ENCODE results near the gene RPL19. TPM values are rescaled to one million over a fixed set of nuclear protein-coding genes. Genes with fewer than 3 reads are reported as not detected.

RPL19 gene
- total RNA-seq, 2 experiments from 2014 or later, result 3,527 to 3,670 TPM

- ATAC-seq (ENCODE audit: poor library complexity), result peak; percentile 60
- Histone ChIP-seq H3K36me3 (ENCODE audit: insufficient read depth, low read length) (no peaks in the 10 kb centered on the region), H3K4me1 (ENCODE audit: insufficient read depth, low read length) (peaks cover 55% of the 10 kb centered on the region), H3K27ac (ENCODE audit: low read depth in 1 of 2, low read length in 2 of 2) (peak overlapping the region; percentile 47 to 69), H3K4me3 (ENCODE audit: low read length) (peak overlapping the region; percentile 94), H3K27me3 (ENCODE audit: control insufficient read depth in 1 of 2, insufficient read depth in 2 of 2, low read length in 2 of 2) (peaks cover 0 to 5% of the 10 kb centered on the region in 2 experiments), H3K9me3 (ENCODE audit: control insufficient read depth in 1 of 2, insufficient read depth in 1 of 2, low read length in 2 of 2) (no peaks in the 10 kb centered on the region)
- ChIA-PET POLR2A (interaction anchor here (0.6 to 6.2 kb wide), 34 partner anchors 9 to 449 kb away, joined by 3 to 71 read pairs (median 6); partner anchors contain the start of genes FBXO47, LASP1, MLLT6 and PSMB3), CTCF (interaction anchor here (0.7 to 4.4 kb wide), 26 partner anchors 12 to 595 kb away, joined by 3 to 80 read pairs (median 5); partner anchors contain the start of genes ARL5C, CWC25, FBXO47 and LASP1)
- Mint-ChIP-seq H3K27ac (peak overlapping the region; percentile 97), H3K36me3 (ENCODE audit: low read depth) (peaks cover 27% of the 10 kb centered on the region), H3K4me3 (peak overlapping the region; percentile 99), H3K4me1 (ENCODE audit: low read depth) (peaks cover 47% of the 10 kb centered on the region), H3K9me3 (no peaks in the 10 kb centered on the region), H3K27me3 (peaks cover 19% of the 10 kb centered on the region)
- peak; percentile 89 to 98 (median 94) for DNase-seq
- TF ChIP-seq CTCF (IDR thresholded peaks at IDR 0.05), result no peak
- intact Hi-C loops (cut with DNase I, micrococcal nuclease), result loop anchor here (1.0 to 10.0 kb wide), 9 partner anchors 61 to 476 kb away; partner anchors contain the start of genes PSMB3 (in 1 of the 2) and RPL23 (in 1 of the 2)
These were observed 46.5 kb upstream of the RPL19 start for GRCh38 chr17:39153599-39154051.

- Histone ChIP-seq H3K36me3 (ENCODE audit: insufficient read depth, low read length) (no peaks in the 10 kb centered on the region), H3K27ac (ENCODE audit: low read depth in 1 of 2, low read length in 2 of 2) (no peak overlapping the region), H3K27me3 (ENCODE audit: control insufficient read depth in 1 of 2, insufficient read depth in 2 of 2, low read length in 2 of 2) (peaks cover 0 to 4% of the 10 kb centered on the region in 2 experiments), H3K4me3 (ENCODE audit: low read length) (no peak overlapping the region), H3K9me3 (ENCODE audit: control insufficient read depth in 1 of 2, insufficient read depth in 1 of 2, low read length in 2 of 2) (no peaks in the 10 kb centered on the region), H3K4me1 (ENCODE audit: insufficient read depth, low read length) (peaks cover 37% of the 10 kb centered on the region)
- TF ChIP-seq CTCF (IDR thresholded peaks at IDR 0.05), result no peak
- H3K4me3 Mint-ChIP-seq, result peak overlapping the region; percentile 63
- peaks cover 27% of the 10 kb centered on the region for H3K4me1 Mint-ChIP-seq (ENCODE audit: low read depth)
- peaks cover 19% of the 10 kb centered on the region for H3K27me3 Mint-ChIP-seq
- peak overlapping the region; percentile 97 for H3K27ac Mint-ChIP-seq
- DNase-seq (no peak), ATAC-seq (ENCODE audit: poor library complexity) (no peak)
- ChIA-PET POLR2A (no interaction called here), CTCF (interaction anchor here (3.2 kb wide), 1 partner anchor 285 kb away, joined by 30 read pairs; the partner anchor contains the start of gene LASP1)
- peaks cover 27% of the 10 kb centered on the region for H3K36me3 Mint-ChIP-seq (ENCODE audit: low read depth)
- H3K9me3 Mint-ChIP-seq, result no peaks in the 10 kb centered on the region
- intact Hi-C loops (cut with DNase I, micrococcal nuclease), result loop anchor here in 1 of 2 experiments (10.0 kb wide), 1 partner anchor 401 kb away; the partner anchor contains the start of gene PSMB3
These were observed 44.4 kb upstream of the RPL19 start for GRCh38 chr17:39155654-39156053.

- intact Hi-C loops (cut with DNase I, micrococcal nuclease), result loop anchor here in 1 of 2 experiments (10.0 kb wide), 1 partner anchor 402 kb away; the partner anchor contains the start of gene PSMB3
- H3K27me3 ChIP-seq (ENCODE audit: control insufficient read depth in 1 of 2, insufficient read depth in 2 of 2, low read length in 2 of 2), result no peaks in the 10 kb centered on the region
- H3K4me1 Mint-ChIP-seq (ENCODE audit: low read depth), result peaks cover 27% of the 10 kb centered on the region
- TF ChIP-seq CTCF (IDR thresholded peaks at IDR 0.05), result no peak
- DNase-seq (no peak), ATAC-seq (ENCODE audit: poor library complexity) (no peak)
- no peak overlapping the region for H3K4me3 ChIP-seq (ENCODE audit: low read length)
- peak overlapping the region; percentile 43 for H3K4me3 Mint-ChIP-seq
- POLR2A ChIA-PET, result no interaction called here
- no peak overlapping the region for H3K27ac ChIP-seq (ENCODE audit: low read depth in 1 of 2, low read length in 2 of 2)
- peaks cover 19% of the 10 kb centered on the region for H3K27me3 Mint-ChIP-seq
- no peak overlapping the region for H3K27ac Mint-ChIP-seq
- peaks cover 31% of the 10 kb centered on the region for H3K4me1 ChIP-seq (ENCODE audit: insufficient read depth, low read length)
- H3K9me3 Mint-ChIP-seq, result no peaks in the 10 kb centered on the region
- no peaks in the 10 kb centered on the region for H3K36me3 ChIP-seq (ENCODE audit: insufficient read depth, low read length)
- peaks cover 27% of the 10 kb centered on the region for H3K36me3 Mint-ChIP-seq (ENCODE audit: low read depth)
- CTCF ChIA-PET, result no interaction called here
- no peaks in the 10 kb centered on the region for H3K9me3 ChIP-seq (ENCODE audit: control insufficient read depth in 1 of 2, insufficient read depth in 1 of 2, low read length in 2 of 2)
These were observed 43.6 kb upstream of the RPL19 start for GRCh38 chr17:39156491-39156890.

Measured in CD4-positive, alpha-beta T cell (primary cell).